Smooth muscle cell of the brain vasculature (primary cell): ENCODE data around the gene RUNX1.
"Not testable (repeated sequence)": the region's sequence is repeated elsewhere in the genome, so short reads cannot be mapped to it uniquely, and the experiment has no call there.

Experiments used
- DNase-seq: peaks from one replicate; pipeline ENCODE4 v3.0.0-alpha.2; 2012; ENCODE audit warnings: low read depth, low spot score

The RUNX1 gene

GRCh38 chr21:34807146-34807880 is 241.8 kb downstream of the RUNX1 start:
- peak; percentile 65 for DNase-seq

- no peak for DNase-seq
Observed at GRCh38 chr21:34806423-34806822, 242.7 kb downstream of the RUNX1 start.

- DNase-seq = no peak
Observed at GRCh38 chr21:34805157-34805556, 243.9 kb downstream of the RUNX1 start.

- not testable (repeated sequence) for DNase-seq
Observed at GRCh38 chr21:34804584-34804983, 244.5 kb downstream of the RUNX1 start.

GRCh38 chr21:34803782-34804370 is 245.2 kb downstream of the RUNX1 start:
- DNase-seq = no peak

GRCh38 chr21:34802180-34802899 is 246.8 kb downstream of the RUNX1 start:
- no peak for DNase-seq

GRCh38 chr21:34801519-34802132 is 247.5 kb downstream of the RUNX1 start:
- no peak for DNase-seq

- DNase-seq = no peak
Observed at GRCh38 chr21:34800797-34801518, 248.1 kb downstream of the RUNX1 start.

- no peak for DNase-seq
Observed at GRCh38 chr21:34799092-34799491, 250.0 kb downstream of the RUNX1 start.

GRCh38 chr21:34797921-34798535 is 251.1 kb downstream of the RUNX1 start:
- DNase-seq = no peak

GRCh38 chr21:34797201-34797525 is 251.9 kb downstream of the RUNX1 start:
- DNase-seq = no peak

GRCh38 chr21:34796518-34797200 is 252.4 kb downstream of the RUNX1 start:
- DNase-seq = no peak

- DNase-seq = no peak
Observed at GRCh38 chr21:34795548-34796180, 253.4 kb downstream of the RUNX1 start.

- no peak for DNase-seq
Observed at GRCh38 chr21:34795175-34795547, 253.9 kb downstream of the RUNX1 start.

GRCh38 chr21:34794686-34795085 is 254.4 kb downstream of the RUNX1 start:
- DNase-seq = no peak

GRCh38 chr21:34793471-34793870 is 255.6 kb downstream of the RUNX1 start:
- DNase-seq = no peak

GRCh38 chr21:34792504-34793089 is 256.5 kb downstream of the RUNX1 start:
- DNase-seq = no peak

GRCh38 chr21:34791776-34792503 is 257.2 kb downstream of the RUNX1 start:
- DNase-seq = no peak

GRCh38 chr21:34790834-34791233 is 258.3 kb downstream of the RUNX1 start:
- no peak for DNase-seq
